ENCODE data around the gene FAM219B. TPM values are rescaled to one million over a fixed set of nuclear protein-coding genes. Genes with fewer than 3 reads are reported as not detected.
"Not testable (repeated sequence)": the region's sequence is repeated elsewhere in the genome, so short reads cannot be mapped to it uniquely, and the experiment has no call there.

Gene FAM219B
- total RNA-seq, 1 donor from 2014 or later, result 90.4 TPM

DNA sequence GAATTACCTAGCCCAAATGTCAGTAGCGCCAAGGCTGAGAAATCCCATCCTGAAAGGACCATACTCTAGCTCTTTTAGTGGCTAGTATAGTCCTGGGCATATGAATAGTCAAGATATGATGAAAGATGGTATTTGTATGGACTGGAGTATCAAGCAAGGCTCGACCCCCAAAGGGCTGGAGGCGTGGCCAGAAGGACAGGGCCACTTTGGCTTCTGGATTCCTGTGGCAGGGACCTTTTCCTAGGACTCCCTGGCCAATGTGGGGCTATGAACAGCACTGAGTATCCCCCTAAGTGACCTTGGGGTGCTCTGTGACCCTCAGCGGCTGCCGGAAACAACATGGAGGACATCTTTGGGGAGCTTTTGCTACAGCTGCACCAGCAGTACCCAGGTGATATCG is 10.8 kb downstream of the FAM219B start:
- TF ChIP-seq, protein P1, sequence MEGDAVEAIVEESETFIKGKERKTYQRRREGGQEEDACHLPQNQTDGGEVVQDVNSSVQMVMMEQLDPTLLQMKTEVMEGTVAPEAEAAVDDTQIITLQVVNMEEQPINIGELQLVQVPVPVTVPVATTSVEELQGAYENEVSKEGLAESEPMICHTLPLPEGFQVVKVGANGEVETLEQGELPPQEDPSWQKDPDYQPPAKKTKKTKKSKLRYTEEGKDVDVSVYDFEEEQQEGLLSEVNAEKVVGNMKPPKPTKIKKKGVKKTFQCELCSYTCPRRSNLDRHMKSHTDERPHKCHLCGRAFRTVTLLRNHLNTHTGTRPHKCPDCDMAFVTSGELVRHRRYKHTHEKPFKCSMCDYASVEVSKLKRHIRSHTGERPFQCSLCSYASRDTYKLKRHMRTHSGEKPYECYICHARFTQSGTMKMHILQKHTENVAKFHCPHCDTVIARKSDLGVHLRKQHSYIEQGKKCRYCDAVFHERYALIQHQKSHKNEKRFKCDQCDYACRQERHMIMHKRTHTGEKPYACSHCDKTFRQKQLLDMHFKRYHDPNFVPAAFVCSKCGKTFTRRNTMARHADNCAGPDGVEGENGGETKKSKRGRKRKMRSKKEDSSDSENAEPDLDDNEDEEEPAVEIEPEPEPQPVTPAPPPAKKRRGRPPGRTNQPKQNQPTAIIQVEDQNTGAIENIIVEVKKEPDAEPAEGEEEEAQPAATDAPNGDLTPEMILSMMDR (IDR thresholded peaks at IDR 0.05), result no peak
- ChIA-PET CTCF (no interaction called here), POLR2A (interaction anchor here (0.6 to 1.6 kb wide), 4 partner anchors 11 to 118 kb away, joined by 3 to 13 read pairs (median 4); partner anchors contain the start of gene FAM219B)
- Mint-ChIP-seq H3K27me3 (no peaks in the 10 kb centered on the region), H3K4me1 (peaks cover 27% of the 10 kb centered on the region), H3K27ac (no peak overlapping the region), H3K4me3 (no peak overlapping the region), H3K9me3 (no peaks in the 10 kb centered on the region), H3K36me3 (ENCODE audit: low read depth) (peaks cover 44% of the 10 kb centered on the region)
- intact Hi-C loops (cut with micrococcal nuclease), result no loop called here
- DNase-seq (no peak), ATAC-seq (ENCODE audit: low read depth) (no peak)

DNA sequence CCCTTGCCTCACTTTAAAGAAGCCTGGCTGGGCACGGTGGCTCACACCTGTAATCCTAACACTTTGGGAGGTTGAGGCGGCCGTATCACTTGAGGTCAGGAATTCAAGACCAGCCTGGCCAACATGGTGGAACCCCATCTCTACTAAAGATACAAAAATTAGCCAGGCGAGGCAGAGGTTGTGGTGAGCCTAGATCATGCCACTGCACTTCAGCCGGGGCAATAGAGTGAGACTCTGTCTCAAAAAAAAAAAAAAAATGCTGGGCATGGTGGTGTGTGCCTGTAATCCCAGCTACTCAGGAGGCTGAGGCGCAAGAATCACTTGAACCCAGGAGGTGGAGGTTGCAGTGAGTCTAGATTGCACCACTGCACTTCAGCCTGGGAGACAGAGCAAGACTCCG is 12.3 kb downstream of the FAM219B start:
- peaks cover 35% of the 10 kb centered on the region for H3K36me3 Mint-ChIP-seq (ENCODE audit: low read depth)
- CTCF ChIA-PET; intact Hi-C loops (cut with micrococcal nuclease): not testable (repeated sequence)

DNA sequence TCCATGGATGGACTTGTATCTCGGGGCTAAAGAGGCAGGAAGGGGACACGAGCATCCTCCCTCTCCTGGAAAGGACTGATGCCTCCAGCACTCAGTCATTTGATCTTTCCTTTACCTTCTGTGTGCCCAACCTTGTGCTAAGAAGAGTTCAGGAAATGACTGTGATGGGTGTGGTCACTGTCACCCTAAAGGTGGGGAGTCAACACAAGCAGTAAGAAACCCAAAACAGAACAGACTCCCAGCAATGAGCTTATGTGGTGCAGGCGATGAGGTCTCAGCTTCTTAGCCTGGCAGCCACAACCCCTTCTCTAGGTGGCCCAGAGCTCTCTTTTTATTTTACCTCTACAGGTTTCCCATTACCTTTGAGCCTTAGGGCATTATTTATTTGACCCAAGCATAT is 13.0 kb downstream of the FAM219B start:
- TF ChIP-seq, protein P1 (IDR thresholded peaks at IDR 0.05), result no peak
- ATAC-seq (ENCODE audit: low read depth) (no peak), DNase-seq (no peak)
- ChIA-PET CTCF (no interaction called here), POLR2A (interaction anchor here (0.6 kb wide), 1 partner anchor 116 kb away, joined by 3 read pairs; no protein-coding TSS in a partner anchor)
- Mint-ChIP-seq H3K27ac (peak overlapping the region; percentile 56), H3K4me1 (peaks cover 45% of the 10 kb centered on the region), H3K36me3 (ENCODE audit: low read depth) (peaks cover 29% of the 10 kb centered on the region), H3K27me3 (no peaks in the 10 kb centered on the region), H3K4me3 (peak overlapping the region; percentile 6), H3K9me3 (no peaks in the 10 kb centered on the region)
- intact Hi-C loops (cut with micrococcal nuclease), result no loop called here

More for the DNA sequence above, 12.3 kb downstream of the FAM219B start:
- not testable (repeated sequence) for H3K27ac Mint-ChIP-seq; DNase-seq; H3K4me3 Mint-ChIP-seq; H3K27me3 Mint-ChIP-seq; ATAC-seq (ENCODE audit: low read depth); H3K9me3 Mint-ChIP-seq
- POLR2A ChIA-PET, result interaction anchor here (0.6 to 0.7 kb wide), 2 partner anchors 12 to 108 kb away, joined by 3 to 6 read pairs; no protein-coding TSS in a partner anchor
- H3K4me1 Mint-ChIP-seq, result peaks cover 41% of the 10 kb centered on the region

DNA sequence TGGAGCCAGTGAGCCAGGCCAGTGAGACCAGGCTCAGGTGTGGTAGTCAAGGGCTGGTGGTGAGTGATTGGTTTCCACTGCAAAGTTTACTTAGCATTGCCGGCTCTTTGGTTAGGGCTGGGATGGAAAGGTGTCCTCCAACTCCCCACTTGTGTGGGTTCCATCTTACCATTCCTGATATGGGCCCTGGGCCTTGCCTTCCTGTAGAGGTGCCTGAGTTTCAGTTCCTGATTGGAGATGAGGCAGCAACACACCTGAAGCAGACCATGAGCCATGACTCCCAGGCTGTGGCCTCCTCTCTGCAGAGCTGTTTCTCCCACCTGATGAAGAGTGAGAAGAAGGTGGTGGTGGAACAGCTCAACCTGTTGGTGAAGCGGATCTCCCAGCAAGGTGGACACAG is 13.7 kb downstream of the FAM219B start:
- H3K27me3 Mint-ChIP-seq, result no peaks in the 10 kb centered on the region
- H3K4me1 Mint-ChIP-seq, result peaks cover 45% of the 10 kb centered on the region
- no peak overlapping the region for H3K4me3 Mint-ChIP-seq
- ChIA-PET POLR2A (no interaction called here), CTCF (no interaction called here)
- H3K36me3 Mint-ChIP-seq (ENCODE audit: low read depth), result peaks cover 26% of the 10 kb centered on the region
- no peak for DNase-seq
- no peaks in the 10 kb centered on the region for H3K9me3 Mint-ChIP-seq
- peak overlapping the region; percentile 56 for H3K27ac Mint-ChIP-seq
- ATAC-seq (ENCODE audit: low read depth), result no peak
- intact Hi-C loops (cut with micrococcal nuclease), result no loop called here
- TF ChIP-seq, protein P1 (IDR thresholded peaks at IDR 0.05), result no peak

DNA sequence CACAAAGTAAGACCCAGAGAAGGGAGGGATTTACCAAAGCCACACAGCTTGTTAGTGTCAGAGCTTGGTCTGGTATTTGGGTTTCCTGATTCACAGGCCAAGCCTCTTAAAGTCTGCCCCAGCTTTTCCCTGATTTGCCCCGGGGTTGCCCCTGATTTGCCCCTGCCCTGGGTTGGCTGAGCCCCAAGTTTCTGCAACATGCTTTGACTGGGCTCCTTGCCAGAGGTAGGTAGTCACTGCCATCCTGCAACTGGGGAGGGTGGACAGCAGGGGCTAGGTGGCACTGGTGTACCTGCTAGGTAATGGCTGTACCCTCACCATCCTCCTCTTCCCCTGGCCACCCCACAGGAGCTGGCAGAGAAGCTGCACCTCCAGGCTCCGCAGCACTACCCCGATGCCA is 14.3 kb downstream of the FAM219B start:
- no peaks in the 10 kb centered on the region for H3K9me3 Mint-ChIP-seq
- H3K27me3 Mint-ChIP-seq, result no peaks in the 10 kb centered on the region
- DNase-seq (no peak), ATAC-seq (ENCODE audit: low read depth) (no peak)
- CTCF ChIA-PET, result interaction anchor here (0.7 kb wide), 1 partner anchor 9 kb away, joined by 4 read pairs; no protein-coding TSS in a partner anchor
- peaks cover 45% of the 10 kb centered on the region for H3K4me1 Mint-ChIP-seq
- intact Hi-C loops (cut with micrococcal nuclease), result no loop called here
- no peak overlapping the region for H3K27ac Mint-ChIP-seq
- H3K36me3 Mint-ChIP-seq (ENCODE audit: low read depth), result peaks cover 22% of the 10 kb centered on the region
- TF ChIP-seq, protein P1 (IDR thresholded peaks at IDR 0.05), result no peak
- H3K4me3 Mint-ChIP-seq, result no peak overlapping the region
- POLR2A ChIA-PET, result interaction anchor here (1.3 kb wide), 1 partner anchor 9 kb away, joined by 4 read pairs; no protein-coding TSS in a partner anchor

Data from activated B cell treated with CpG ODN at 0.5 μM for 24 hours (primary cell).